Ascending aorta (tissue), 2 donors: Measurements from ENCODE around the gene ALKBH8. TPM values are rescaled to one million over a fixed set of nuclear protein-coding genes. Genes with fewer than 3 reads are reported as not detected.
"Not testable (repeated sequence)": the region's sequence is repeated elsewhere in the genome, so short reads cannot be mapped to it uniquely, and the experiment has no call there.

ENCODE experiments used
- DNase-seq, 2 donors: peaks; one replicate each; pipeline ENCODE4 v3.0.0-alpha.2; 2019; ENCODE audit warnings: low spot score in 2 of 2
- H3K27ac ChIP-seq, 2 donors: fragments of 200-600 bp; sonication (generic); one replicate each; pipeline ENCODE4 v1.5.1; 2016 to 2017; ENCODE audit warnings: mild to moderate bottlenecking in 1 of 2
- H3K27me3 ChIP-seq: fragments of 200-600 bp; sonication (generic); one replicate; pipeline ENCODE4 v1.5.1; 2017
- H3K36me3 ChIP-seq, 2 donors: fragments of 200-600 bp; sonication (generic); one replicate each; pipeline ENCODE4 v1.5.1; 2016
- H3K4me1 ChIP-seq, 2 donors: fragments of 200-600 bp; sonication (generic); one replicate each; pipeline ENCODE4 v1.5.1; 2016 to 2017; ENCODE audit warnings: mild to moderate bottlenecking in 1 of 2
- H3K4me3 ChIP-seq, 2 donors: fragments of 200-600 bp; sonication (generic); one replicate each; pipeline ENCODE4 v1.5.1; 2016 to 2017; ENCODE audit warnings: mild to moderate bottlenecking in 1 of 2
- H3K9me3 ChIP-seq, 2 donors: fragments of 200-600 bp; sonication (generic); one replicate each; pipeline ENCODE4 v1.5.1; 2016
- CTCF ChIP-seq, 3 experiments: fragments of 200-600 bp in 2 of 3; fragments of 450-650 bp in 1 of 3; sonication (generic) in 2 of 3; IDR thresholded peaks; one replicate each; pipeline ENCODE4 v1.5.1; 2016 to 2019; ENCODE audit warnings: antibody characterized with exemption in 3 of 3, mild to moderate bottlenecking in 1 of 3, moderate library complexity in 1 of 3
- intact Hi-C: fragments of 100-400 bp; cut with DNase I; formaldehyde crosslinking; loops from one replicate; pipeline ENCODE4 v1.15.1; 2023
- total RNA-seq: library from RNA; depleted of rRNA; stranded (reverse); fragments of >200 nt; gene quantifications from one replicate; pipeline ENCODE4 v1.1.0, GENCODE V29; 2016

The ALKBH8 gene
- total RNA-seq, 1 donor from 2014 or later, result 0.32 TPM

- H3K36me3 ChIP-seq, result no peaks in the 10 kb centered on the region
- no peaks in the 10 kb centered on the region for H3K27me3 ChIP-seq
- no peak overlapping the region for H3K27ac ChIP-seq
- TF ChIP-seq CTCF (IDR thresholded peaks at IDR 0.05), result no peak
- intact Hi-C loops, result no loop called here
- H3K9me3 ChIP-seq, result no peaks in the 10 kb centered on the region
- no peaks in the 10 kb centered on the region for H3K4me1 ChIP-seq
- DNase-seq, result no peak
- no peak overlapping the region for H3K4me3 ChIP-seq
These were observed 91.7 kb downstream of the ALKBH8 start for GRCh38 chr11:107473792-107474191.

DNA sequence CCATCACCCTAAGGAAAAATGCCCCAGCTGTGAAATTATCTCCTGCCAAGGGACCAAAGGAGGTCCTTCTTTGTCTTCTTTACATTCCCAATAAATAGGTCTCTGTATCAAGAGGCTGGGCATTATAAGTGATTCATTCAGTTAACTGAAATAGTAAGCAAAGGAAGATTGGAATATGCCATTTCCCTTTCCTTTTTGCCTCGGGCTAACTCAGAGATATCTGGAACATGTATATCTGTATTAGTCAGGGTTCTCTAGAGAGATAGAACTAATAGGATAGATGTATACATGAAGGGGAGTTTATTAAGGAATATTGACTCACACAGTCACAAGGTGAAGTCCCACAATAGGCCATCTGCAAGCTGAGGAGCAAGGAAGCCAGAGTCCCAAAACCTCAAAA lies 92.6 kb downstream of the ALKBH8 start:
- no peaks in the 10 kb centered on the region for H3K36me3 ChIP-seq
- no peak for DNase-seq
- no peak overlapping the region for H3K27ac ChIP-seq
- H3K27me3 ChIP-seq, result no peaks in the 10 kb centered on the region
- intact Hi-C loops, result no loop called here
- H3K9me3 ChIP-seq, result no peaks in the 10 kb centered on the region
- no peak for TF ChIP-seq CTCF (IDR thresholded peaks at IDR 0.05)
- H3K4me1 ChIP-seq, result no peaks in the 10 kb centered on the region
- no peak overlapping the region for H3K4me3 ChIP-seq

- intact Hi-C loops, result no loop called here
- TF ChIP-seq CTCF (IDR thresholded peaks at IDR 0.05), result no peak
- Histone ChIP-seq H3K27ac (no peak overlapping the region), H3K9me3 (no peaks in the 10 kb centered on the region), H3K4me1 (no peaks in the 10 kb centered on the region), H3K27me3 (no peaks in the 10 kb centered on the region), H3K4me3 (no peak overlapping the region), H3K36me3 (no peaks in the 10 kb centered on the region)
- no peak for DNase-seq
These were observed 96.9 kb downstream of the ALKBH8 start for GRCh38 chr11:107468596-107468995.

DNA sequence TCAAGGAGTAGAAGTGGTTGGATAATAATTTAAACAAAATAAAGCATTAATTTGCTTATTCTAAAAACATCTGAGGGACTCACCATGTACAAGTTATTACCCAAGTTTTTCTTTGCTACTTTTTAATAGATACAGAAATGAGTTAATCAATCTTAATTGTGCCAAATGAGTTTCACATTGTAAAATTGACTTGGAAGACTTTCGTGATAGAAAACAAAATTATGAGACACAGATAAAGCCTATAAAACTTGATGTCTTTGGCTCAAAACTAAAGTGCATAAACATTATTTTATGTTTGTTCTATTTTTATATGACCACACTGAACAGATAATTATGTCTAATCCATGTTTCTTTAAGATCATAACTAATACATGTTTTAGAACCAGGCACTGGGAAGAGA lies 97.8 kb downstream of the ALKBH8 start:
- Histone ChIP-seq H3K4me1 (no peaks in the 10 kb centered on the region), H3K27ac (no peak overlapping the region), H3K36me3 (no peaks in the 10 kb centered on the region), H3K27me3 (no peaks in the 10 kb centered on the region), H3K4me3 (no peak overlapping the region), H3K9me3 (no peaks in the 10 kb centered on the region)
- DNase-seq, result no peak
- intact Hi-C loops, result no loop called here
- no peak for TF ChIP-seq CTCF (IDR thresholded peaks at IDR 0.05)

DNA sequence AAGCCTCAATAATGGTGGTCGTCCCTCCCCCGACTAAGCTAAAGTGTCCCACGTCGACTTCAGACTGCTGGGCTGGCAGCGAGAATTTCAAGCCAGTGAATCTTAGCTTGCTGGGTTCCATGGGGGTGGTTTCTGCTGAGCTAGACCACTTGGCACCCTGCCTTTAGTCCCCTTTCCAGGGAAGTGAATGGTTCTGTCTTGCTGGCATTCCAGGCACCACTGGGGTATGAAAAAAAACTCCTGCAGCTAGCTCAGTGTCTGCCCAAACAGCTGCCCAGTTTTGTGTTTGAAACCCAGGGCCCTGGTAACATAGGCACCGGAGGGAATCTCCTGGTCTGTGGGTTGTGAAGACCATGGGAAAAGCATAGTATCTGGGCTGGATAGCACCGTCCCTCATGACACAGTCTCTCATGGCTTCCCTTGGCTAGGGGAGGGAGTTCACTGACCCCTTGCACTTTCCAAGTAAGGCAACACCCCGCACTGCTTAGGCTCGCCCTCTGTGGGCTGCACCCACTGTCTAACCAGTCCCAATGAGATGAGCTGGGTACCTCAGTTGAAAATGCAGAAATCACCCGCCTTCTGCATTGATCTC lies 99.2 kb downstream of the ALKBH8 start:
- intact Hi-C loops, H3K27me3 ChIP-seq, DNase-seq, H3K27ac ChIP-seq, H3K9me3 ChIP-seq, H3K4me1 ChIP-seq, H3K36me3 ChIP-seq, H3K4me3 ChIP-seq: not testable (repeated sequence)

- Histone ChIP-seq H3K4me1 (no peaks in the 10 kb centered on the region), H3K27ac (peak within 1 kb of the TSS; percentile 74 to 75), H3K4me3 (peak within 1 kb of the TSS; percentile 73 to 81), H3K9me3 (no peaks in the 10 kb centered on the region), H3K36me3 (peaks cover 13% of the 10 kb centered on the region in 2 donors), H3K27me3 (no peaks in the 10 kb centered on the region)
- DNase-seq, result peak; percentile 33 to 93
- no peak for TF ChIP-seq CTCF (IDR thresholded peaks at IDR 0.05)
- intact Hi-C loops, result loop anchor here (2.0 to 10.0 kb wide), 3 partner anchors 551 to 1207 kb away; partner anchors contain the start of genes ACAT1, CUL5 and DDX10
These were observed 107.8 kb downstream of the ALKBH8 start, which contains the start of gene CWF19L2 for GRCh38 chr11:107457558-107458271. CWF19L2 (minus strand) TSS chr11:107457825; CDS start chr11:107457816, 9 bp downstream.
